IMR-90 (cell line): ENCODE data around the gene QKI. TPM values are rescaled to one million over a fixed set of nuclear protein-coding genes. Genes with fewer than 3 reads are reported as not detected.

Source experiments
- ATAC-seq: fragments of 200-7000 bp; cut with Tn5 transposase; 2 replicates; pipeline ENCODE4 v1.9.1; 2020; ENCODE audit warnings: low read depth, mild to moderate bottlenecking, moderate library complexity
- BruUV-seq: library from RNA; stranded (reverse); fragments of 400-500 nt; replicated peaks from 2 replicates; lab custom pipeline; 2021; lab: Mats Ljungman, UMichigan
- CTCF ChIA-PET: fragments of 300-600 bp; formaldehyde crosslinking; extraction: SDS; loops from one replicate; lab custom pipeline; 2021; ENCODE audit warnings: antibody characterized with exemption; lab: Yijun Ruan, JAX
- POLR2A ChIA-PET: fragments of 300-600 bp; sonication (Branson Sonifier 250); formaldehyde crosslinking; loops from one replicate; lab custom pipeline; 2022; ENCODE audit warnings: antibody characterized with exemption; ENCODE audit not compliant: unreplicated experiment; lab: Charles Lee
- DNase-seq: peaks from one replicate; pipeline ENCODE4 v3.0.0; 2013
- H2AFZ ChIP-seq: replicated peaks from 2 replicates; pipeline ENCODE3; 2013; ENCODE audit warnings: low read length, mild to moderate bottlenecking; ENCODE audit not compliant: poor library complexity
- H2AK5ac ChIP-seq: 2 replicates; pipeline ENCODE4 v1.6.1; 2013; ENCODE audit warnings: low read depth, low read length, inconsistent platforms
- H2AK9ac ChIP-seq: replicated peaks from 2 replicates; pipeline ENCODE3; 2013; ENCODE audit warnings: mild to moderate bottlenecking, low read depth, low read length, moderate library complexity; ENCODE audit not compliant: poor library complexity
- H2BK120ac ChIP-seq: 2 replicates; pipeline ENCODE4 v1.6.1; 2013; ENCODE audit warnings: low read depth, low read length, inconsistent platforms
- H2BK15ac ChIP-seq: 3 replicates; pipeline ENCODE4 v1.6.1; 2013; ENCODE audit warnings: low read depth, low read length, inconsistent platforms
- H2BK20ac ChIP-seq: 2 replicates; pipeline ENCODE4 v1.6.1; 2013; ENCODE audit warnings: low read depth, mild to moderate bottlenecking, inconsistent platforms, low read length, moderate library complexity
- H2BK5ac ChIP-seq: 2 replicates; pipeline ENCODE4 v1.6.1; 2013; ENCODE audit warnings: mild to moderate bottlenecking, low read depth, low read length, inconsistent platforms; ENCODE audit not compliant: poor library complexity, severe bottlenecking
- H3K14ac ChIP-seq: replicated peaks from 2 replicates; pipeline ENCODE4 v1.6.1; 2013; ENCODE audit warnings: low read depth, low read length, inconsistent platforms
- H3K18ac ChIP-seq: 2 replicates; pipeline ENCODE4 v1.6.1; 2013; ENCODE audit warnings: low read depth, low read length, control low read depth
- H3K23ac ChIP-seq: 2 replicates; pipeline ENCODE4 v1.6.1; 2013; ENCODE audit warnings: low read depth, low read length, inconsistent platforms
- H3K27ac ChIP-seq: 2 replicates; pipeline ENCODE4 v1.5.1; 2013; ENCODE audit warnings: mild to moderate bottlenecking, control low read depth, low read length; ENCODE audit not compliant: insufficient read depth
- H3K27me3 ChIP-seq: 2 replicates; pipeline ENCODE4 v1.6.1; 2013; ENCODE audit warnings: low read length; ENCODE audit not compliant: control insufficient read depth, insufficient read depth
- H3K36me3 ChIP-seq: 2 replicates; pipeline ENCODE4 v1.6.1; 2013; ENCODE audit warnings: low read length, mixed read lengths; ENCODE audit not compliant: control insufficient read depth, insufficient read depth
- H3K4ac ChIP-seq: 2 replicates; pipeline ENCODE4 v1.6.1; 2013; ENCODE audit warnings: low read depth, low read length, inconsistent platforms
- H3K4me1 ChIP-seq: 2 replicates; pipeline ENCODE4 v1.6.1; 2013; ENCODE audit warnings: low read length, mixed read lengths; ENCODE audit not compliant: control insufficient read depth, insufficient read depth
- H3K4me2 ChIP-seq: 2 replicates; pipeline ENCODE4 v1.6.1; 2013; ENCODE audit warnings: low read depth, mild to moderate bottlenecking, control low read depth, low read length, moderate library complexity
- H3K4me3 ChIP-seq: 2 replicates; pipeline ENCODE4 v1.5.1; 2013; ENCODE audit warnings: low read depth, mild to moderate bottlenecking, control low read depth, low read length, moderate library complexity; ENCODE audit not compliant: insufficient read depth
- H3K56ac ChIP-seq: 2 replicates; pipeline ENCODE4 v1.6.1; 2013; ENCODE audit warnings: low read length, inconsistent platforms; ENCODE audit not compliant: insufficient read depth; ENCODE audit errors: extremely low read depth
- H3K79me1 ChIP-seq, 2 experiments: 2 replicates each; pipeline ENCODE4 v1.6.1; 2013; ENCODE audit warnings: low read length in 2 of 2, inconsistent platforms in 1 of 2, low read depth in 1 of 2
- H3K9ac ChIP-seq: 2 replicates; pipeline ENCODE4 v1.6.1; 2013; ENCODE audit warnings: low read depth, low read length, control low read depth
- H3K9me1 ChIP-seq: 2 replicates; pipeline ENCODE4 v1.6.1; 2013; ENCODE audit warnings: low read length, inconsistent platforms; ENCODE audit not compliant: insufficient read depth
- H3K9me3 ChIP-seq: 2 replicates; pipeline ENCODE4 v1.6.1; 2013; ENCODE audit warnings: low read length; ENCODE audit not compliant: control insufficient read depth, insufficient read depth
- H4K20me1 ChIP-seq: 2 replicates; pipeline ENCODE4 v1.6.1; 2013; ENCODE audit warnings: low read length, inconsistent platforms; ENCODE audit not compliant: insufficient read depth
- H4K5ac ChIP-seq: 2 replicates; pipeline ENCODE4 v1.6.1; 2013; ENCODE audit warnings: mild to moderate bottlenecking, low read depth, low read length, control low read depth
- H4K8ac ChIP-seq, 2 experiments: 2 replicates each; pipeline ENCODE4 v1.6.1; 2013; ENCODE audit warnings: low read depth in 2 of 2, low read length in 2 of 2, control low read depth in 1 of 2, inconsistent platforms in 1 of 2
- H4K91ac ChIP-seq: 2 replicates; pipeline ENCODE4 v1.6.1; 2013; ENCODE audit warnings: low read depth, low read length, inconsistent platforms; ENCODE audit not compliant: insufficient read depth
- BHLHE40 ChIP-seq: fragments of 150-350 bp; IDR thresholded peaks from 2 replicates; pipeline ENCODE4 v1.6.1; 2016; ENCODE audit warnings: mild to moderate bottlenecking, low read depth, low read length
- CEBPB ChIP-seq: IDR thresholded peaks from 2 replicates; pipeline ENCODE4 v1.6.1; 2012; ENCODE audit warnings: low read depth, low read length, improper control_type of control experiment
- CHD1 ChIP-seq: IDR thresholded peaks from 2 replicates; pipeline ENCODE4 v1.6.1; 2012; ENCODE audit warnings: low read depth, low read length, improper control_type of control experiment
- CTCF ChIP-seq: conservative IDR thresholded peaks from 2 replicates; pipeline ENCODE4 v1.5.1; 2012; ENCODE audit warnings: mild to moderate bottlenecking, low read depth, low read length, improper control_type of control experiment
- ELK1 ChIP-seq: fragments of 150-350 bp; IDR thresholded peaks from 2 replicates; pipeline ENCODE4 v1.6.1; 2016; ENCODE audit warnings: low read depth, mild to moderate bottlenecking, low read length, moderate library complexity, borderline replicate concordance
- FOS ChIP-seq: fragments of 150-350 bp; IDR thresholded peaks from 2 replicates; pipeline ENCODE4 v1.6.1; 2016; ENCODE audit warnings: low read depth, low read length
- MAFK ChIP-seq: IDR thresholded peaks from 2 replicates; pipeline ENCODE4 v1.6.1; 2012; ENCODE audit warnings: low read depth, low read length, improper control_type of control experiment
- MAZ ChIP-seq: IDR thresholded peaks from 2 replicates; pipeline ENCODE4 v1.6.1; 2012; ENCODE audit warnings: low read depth, mild to moderate bottlenecking, low read length, improper control_type of control experiment, moderate library complexity, borderline replicate concordance
- MXI1 ChIP-seq: IDR thresholded peaks from 2 replicates; pipeline ENCODE4 v1.6.1; 2012; ENCODE audit warnings: low read depth, mild to moderate bottlenecking, low read length, moderate library complexity, borderline replicate concordance
- NFE2L2 ChIP-seq: fragments of 150-350 bp; IDR thresholded peaks from 2 replicates; pipeline ENCODE4 v1.6.1; 2016; ENCODE audit warnings: low read depth, mild to moderate bottlenecking, low read length
- POLR2A ChIP-seq: IDR thresholded peaks from 2 replicates; pipeline ENCODE4 v1.6.1; 2012; ENCODE audit warnings: mild to moderate bottlenecking, low read depth, low read length
- RAD21 ChIP-seq: IDR thresholded peaks from 2 replicates; pipeline ENCODE4 v1.6.1; 2012; ENCODE audit warnings: low read length, improper control_type of control experiment
- RCOR1 ChIP-seq: IDR thresholded peaks from 2 replicates; pipeline ENCODE4 v1.6.1; 2012; ENCODE audit warnings: mild to moderate bottlenecking, low read length, improper control_type of control experiment; ENCODE audit not compliant: insufficient replicate concordance
- RFX5 ChIP-seq: IDR thresholded peaks from 2 replicates; pipeline ENCODE4 v1.8.0; 2012; ENCODE audit warnings: low read depth, mild to moderate bottlenecking, low read length, moderate library complexity
- SMC3 ChIP-seq: fragments of 150-350 bp; IDR thresholded peaks from 2 replicates; pipeline ENCODE4 v1.6.1; 2016; ENCODE audit warnings: low read depth, mild to moderate bottlenecking, antibody characterized with exemption, low read length, moderate library complexity
- USF2 ChIP-seq: fragments of 150-350 bp; IDR thresholded peaks from 2 replicates; pipeline ENCODE4 v1.6.1; 2017; ENCODE audit warnings: mild to moderate bottlenecking, antibody characterized with exemption, low read length, low read depth
- WGBS, 2 experiments: methylation state at CpG; one replicate each; pipeline versions ENCODE4 v1.1.5 to v1.1.7; 2013; ENCODE audit warnings: missing lambda C conversion rate in 2 of 2; ENCODE audit not compliant: insufficient read length in 1 of 2; ENCODE audit errors: extremely low coverage in 2 of 2; 5-methylcytosine and 5-hydroxymethylcytosine counted together
- dilution Hi-C: fragments of 300-500 bp; cut with HindIII; formaldehyde crosslinking; loops from one replicate; pipeline ENCODE4 v1.14.3; 2018; ENCODE audit warnings: low sequenced_read_pairs; ENCODE audit not compliant: unreplicated experiment
- in situ Hi-C: fragments of 300-500 bp; cut with MboI; formaldehyde crosslinking; loops from 3 replicates; pipeline ENCODE4 v1.14.3; 2019; ENCODE audit warnings: low sequenced_read_pairs, inconsistent platforms, mixed read lengths
- intact Hi-C: fragments of 100-400 bp; cut with micrococcal nuclease; formaldehyde crosslinking; loops from 2 replicates; pipeline ENCODE4 v1.10.0; 2022
- polyA plus RNA-seq, 3 experiments: library from polyadenylated mRNA; depleted of rRNA; stranded (reverse); fragments of >200 nt; gene quantifications; 2 replicates each; pipeline ENCODE4 v1.2.3, GENCODE V29; 2012; ENCODE audit warnings: low replicate concordance in 1 of 3
- total RNA-seq: library from RNA; depleted of rRNA; stranded (reverse); fragments of >200 nt; gene quantifications from 2 replicates; pipeline ENCODE4 v1.2.3, GENCODE V29; 2012

The QKI gene
- total and polyA plus RNA-seq, 2 of the 4 experiments (the other 2 are of a cell fraction), result 112 to 232 TPM

GRCh38 chr6:163423696-163424095 is 9.2 kb downstream of the QKI start:
- no peak overlapping the region for H4K8ac ChIP-seq
- H3K56ac ChIP-seq, result no peak overlapping the region
- no peaks in the 10 kb centered on the region for H3K27me3 ChIP-seq
- H2BK15ac ChIP-seq, result no peak overlapping the region
- H3K23ac ChIP-seq, result no peak overlapping the region
- H2AK9ac ChIP-seq, result no peak overlapping the region
- H3K9me1 ChIP-seq, result peaks cover 3% of the 10 kb centered on the region; the same call in 1 of the 2 replicates
- ATAC-seq (peak; percentile 40), DNase-seq (peak; percentile 31)
- H3K36me3 ChIP-seq, result no peaks in the 10 kb centered on the region
- H3K4me1 ChIP-seq, result peaks cover 10% of the 10 kb centered on the region
- in situ Hi-C loops (loop anchor here (5.0 to 25.0 kb wide), 2 partner anchors 449 to 2011 kb away; no protein-coding TSS in a partner anchor), intact Hi-C loops (no loop called here), dilution Hi-C loops (no loop called here)
- no peak overlapping the region for H3K27ac ChIP-seq
- no peak overlapping the region for H3K4me3 ChIP-seq
- H3K4me2 ChIP-seq, result no peak overlapping the region
- no peak overlapping the region for H3K18ac ChIP-seq
- no peak overlapping the region for H3K4ac ChIP-seq
- ChIA-PET CTCF (interaction anchor here (0.6 to 0.7 kb wide), 2 partner anchors 17 to 132 kb away, joined by 3 to 4 read pairs; no protein-coding TSS in a partner anchor), POLR2A (no interaction called here)
- no peak overlapping the region for H2AK5ac ChIP-seq
- WGBS, 2 experiments, result no CpG with 5 or more reads among the region's 2 CpGs
- H2BK20ac ChIP-seq, result no peak overlapping the region
- no peak overlapping the region for H4K91ac ChIP-seq
- no peaks in the 10 kb centered on the region for H3K9me3 ChIP-seq
- BruUV-seq, result no TSS peak
- no peak overlapping the region for H3K14ac ChIP-seq
- H2BK5ac ChIP-seq, result no peak overlapping the region
- no peak overlapping the region for H2BK120ac ChIP-seq
- no peak for TF ChIP-seq SMC3
- no peak for TF ChIP-seq MXI1
- no peak for TF ChIP-seq POLR2A
- TF ChIP-seq ELK1, result no peak
- TF ChIP-seq CTCF, result no peak
- no peak for TF ChIP-seq RAD21
- TF ChIP-seq MAZ, result no peak
- no peak for TF ChIP-seq RFX5
- TF ChIP-seq BHLHE40, result no peak
- no peak for TF ChIP-seq CHD1
- no peak for TF ChIP-seq NFE2L2
- TF ChIP-seq FOS, result no peak
- TF ChIP-seq RCOR1, result no peak
- no peak for TF ChIP-seq CEBPB
- TF ChIP-seq USF2, result no peak
- no peak for TF ChIP-seq MAFK
- peaks cover 5 to 21% of the 10 kb centered on the region in 2 experiments; a peak in 3 of 4 replicates for H3K79me1 ChIP-seq
- no peak overlapping the region for H2AFZ ChIP-seq
- no peak overlapping the region for H3K9ac ChIP-seq
- H4K5ac ChIP-seq, result no peak overlapping the region
- peaks cover 72% of the 10 kb centered on the region for H4K20me1 ChIP-seq
